COLO668 (cell line): ENCODE measurements around the gene OLFML3.
"Not testable (repeated sequence)": the region's sequence is repeated elsewhere in the genome, so short reads cannot be mapped to it uniquely, and the experiment has no call there.

Source experiments
- DNase-seq: peaks from one replicate; lab custom pipeline; 2025; ENCODE audit not compliant: unreplicated experiment; lab: John Stamatoyannopoulos, UW

Gene OLFML3

DNA sequence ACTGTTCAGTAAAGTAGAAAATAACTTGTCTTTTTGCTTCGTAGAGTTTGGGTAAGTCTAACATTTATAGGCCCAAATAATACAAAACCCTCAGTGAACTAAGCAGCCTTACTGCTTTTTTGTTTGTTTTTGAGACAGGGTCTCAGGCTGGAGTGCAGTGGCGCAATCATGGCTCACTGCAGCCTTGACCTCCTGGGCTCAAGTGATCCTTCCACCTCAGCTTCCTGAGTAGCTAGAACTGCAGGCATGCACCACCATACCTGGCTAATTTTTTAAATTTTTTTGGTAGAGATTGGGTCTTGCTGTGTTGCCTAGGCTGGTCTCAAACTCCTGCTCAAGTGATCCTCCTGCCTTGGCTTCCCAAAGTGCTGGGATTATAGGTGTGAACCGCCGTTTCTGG lies 31.1 kb upstream of the OLFML3 start:
- not testable (repeated sequence) for DNase-seq

DNA sequence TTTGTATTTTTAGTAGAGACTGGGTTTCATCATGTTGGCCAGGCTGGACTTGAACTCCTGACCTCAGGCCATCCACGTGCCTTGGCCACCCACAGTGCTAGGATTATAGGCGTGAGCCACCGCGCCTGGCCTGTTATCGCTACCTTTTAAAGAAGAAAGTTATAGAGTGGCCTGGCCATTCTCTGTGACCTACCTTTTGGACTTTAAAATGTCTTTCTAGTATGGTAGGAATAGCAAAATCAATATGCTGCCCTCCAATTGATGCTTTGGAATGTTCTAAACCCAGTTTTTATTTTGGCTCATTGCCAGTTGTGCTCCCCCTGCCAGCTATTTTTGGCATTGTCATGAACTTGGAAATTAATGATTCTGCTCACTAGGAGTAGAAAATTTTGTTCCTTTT lies 30.3 kb upstream of the OLFML3 start:
- no peak for DNase-seq

DNA sequence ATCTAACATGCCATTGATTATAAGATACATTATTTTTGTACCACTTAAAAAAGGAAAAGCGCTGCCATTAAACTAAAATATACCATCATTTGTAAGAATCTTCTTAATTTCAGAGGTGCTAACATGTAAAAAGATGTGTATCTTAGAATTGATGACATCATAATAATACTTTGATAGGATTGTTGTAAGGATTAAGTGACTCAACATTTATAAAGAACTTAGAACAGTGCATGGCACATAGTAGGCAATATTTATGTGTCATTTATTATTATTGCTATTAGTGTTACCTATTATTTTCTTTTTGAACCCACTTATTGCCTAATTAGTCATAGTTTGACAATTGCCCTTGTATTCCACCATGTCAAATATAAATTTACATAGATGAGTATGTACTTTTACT lies 28.4 kb upstream of the OLFML3 start:
- no peak for DNase-seq

DNA sequence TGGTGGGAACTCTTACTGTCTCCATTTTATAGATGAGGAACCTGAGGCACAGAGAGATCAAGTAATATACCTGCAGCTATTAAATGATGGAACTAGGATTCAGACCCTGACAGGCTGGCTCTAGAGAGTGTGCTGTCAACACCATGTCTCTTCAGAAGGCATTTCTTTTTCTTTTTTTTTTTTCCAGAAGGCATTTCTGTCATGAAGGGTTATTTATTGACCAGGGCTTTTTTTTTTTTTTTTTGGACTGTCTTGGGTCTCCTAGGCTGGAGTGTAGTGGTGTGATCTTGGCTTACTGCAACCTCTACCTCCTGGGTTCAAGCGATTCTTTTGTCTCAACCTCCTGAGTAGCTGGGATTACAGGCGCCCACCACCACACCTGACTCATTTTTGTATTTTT lies 27.6 kb upstream of the OLFML3 start:
- DNase-seq, result no peak

DNA sequence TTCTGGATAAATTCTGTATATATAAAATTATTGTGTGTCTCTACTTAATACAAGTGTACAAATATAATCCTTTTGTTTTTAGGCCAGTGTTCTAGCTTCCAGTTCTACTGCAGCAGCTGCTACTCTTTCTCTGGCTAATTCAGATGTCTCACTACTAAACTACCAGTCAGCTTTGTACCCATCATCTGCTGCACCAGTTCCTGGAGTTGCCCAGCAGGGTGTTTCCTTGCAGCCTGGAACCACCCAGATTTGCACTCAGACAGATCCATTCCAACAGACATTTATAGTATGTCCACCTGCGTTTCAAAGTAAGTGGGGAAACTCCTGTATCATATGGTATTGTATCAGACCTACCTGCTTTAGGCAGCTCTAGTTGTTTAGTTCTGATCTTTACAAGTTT lies 21.3 kb upstream of the OLFML3 start:
- DNase-seq, result no peak

DNA sequence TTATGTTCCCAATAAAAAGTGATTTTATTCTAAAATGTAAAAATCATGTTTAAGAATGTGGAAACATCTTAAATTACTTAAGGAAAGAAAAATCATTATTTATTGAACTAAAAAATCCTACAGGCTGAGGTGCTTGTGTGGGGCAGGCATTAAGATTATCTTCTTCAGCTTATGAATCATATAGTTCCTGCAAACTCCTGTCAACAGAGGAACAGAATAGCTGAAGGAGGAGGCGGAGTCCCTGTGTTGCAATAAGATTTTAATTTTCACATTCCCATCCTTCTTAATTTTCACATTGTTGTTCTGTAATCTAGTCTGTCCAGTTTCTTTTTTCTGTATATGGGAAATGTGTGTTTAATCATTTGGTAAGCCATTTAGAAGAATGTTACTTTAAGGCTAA lies 20.6 kb upstream of the OLFML3 start:
- DNase-seq, result no peak

DNA sequence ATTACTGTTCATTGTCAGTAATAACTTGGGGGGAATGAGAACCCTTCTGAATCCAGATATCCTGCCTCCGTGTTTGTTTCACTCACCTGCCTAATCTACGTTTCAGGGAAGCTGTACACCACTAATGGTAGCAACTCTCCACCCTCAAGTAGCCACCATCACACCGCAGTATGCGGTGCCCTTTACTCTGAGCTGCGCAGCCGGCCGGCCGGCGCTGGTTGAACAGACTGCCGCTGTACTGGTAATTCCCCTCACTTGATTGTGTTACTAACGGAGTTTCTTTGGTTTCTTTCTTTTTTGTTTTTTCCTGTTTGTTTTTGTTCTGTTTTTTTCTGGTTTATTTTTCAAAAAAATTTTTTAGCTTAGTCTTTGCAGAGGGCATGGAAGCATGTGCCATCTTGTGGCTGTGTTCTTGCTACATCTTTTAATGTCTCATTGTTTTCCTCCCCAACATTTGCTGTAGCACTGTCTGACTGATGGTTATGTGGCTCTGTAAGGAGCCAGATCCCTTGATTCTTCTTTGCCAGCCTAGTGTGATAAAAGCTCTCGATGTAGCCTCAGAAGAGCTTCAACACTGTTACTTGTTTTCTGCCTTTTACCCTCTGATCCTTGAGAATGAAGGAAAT lies 15.9 kb upstream of the OLFML3 start:
- DNase-seq, result no peak

DNA sequence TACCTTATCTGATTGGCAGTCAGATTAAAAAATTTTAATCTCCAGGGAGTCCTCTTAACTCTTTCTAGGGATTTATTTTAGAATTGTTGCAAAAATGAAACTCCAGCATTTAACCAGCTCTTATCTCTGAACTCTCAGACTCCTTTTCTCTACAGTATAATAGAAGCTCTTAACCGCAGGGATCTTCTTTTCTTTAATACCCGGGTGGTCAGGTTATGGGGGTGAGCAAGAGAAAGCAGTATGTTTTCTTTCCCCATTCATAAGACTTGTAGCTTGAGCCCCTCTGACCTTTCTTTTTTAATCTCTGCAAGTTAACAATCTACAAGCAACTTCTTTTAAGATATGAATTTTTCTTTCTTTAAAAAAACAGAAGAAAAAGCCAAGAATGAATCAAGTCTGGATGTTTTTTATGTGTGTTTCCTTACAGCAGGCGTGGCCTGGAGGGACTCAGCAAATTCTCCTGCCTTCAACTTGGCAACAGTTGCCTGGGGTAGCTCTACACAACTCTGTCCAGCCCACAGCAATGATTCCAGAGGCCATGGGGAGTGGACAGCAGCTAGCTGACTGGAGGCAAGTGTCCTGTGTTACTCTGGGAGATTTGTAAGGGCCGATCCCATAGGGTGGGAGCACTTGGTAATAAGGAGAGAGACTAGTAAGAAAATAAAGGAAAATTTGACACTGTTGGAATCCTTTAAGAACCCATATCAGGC lies 13.4 kb upstream of the OLFML3 start:
- DNase-seq, result no peak

DNA sequence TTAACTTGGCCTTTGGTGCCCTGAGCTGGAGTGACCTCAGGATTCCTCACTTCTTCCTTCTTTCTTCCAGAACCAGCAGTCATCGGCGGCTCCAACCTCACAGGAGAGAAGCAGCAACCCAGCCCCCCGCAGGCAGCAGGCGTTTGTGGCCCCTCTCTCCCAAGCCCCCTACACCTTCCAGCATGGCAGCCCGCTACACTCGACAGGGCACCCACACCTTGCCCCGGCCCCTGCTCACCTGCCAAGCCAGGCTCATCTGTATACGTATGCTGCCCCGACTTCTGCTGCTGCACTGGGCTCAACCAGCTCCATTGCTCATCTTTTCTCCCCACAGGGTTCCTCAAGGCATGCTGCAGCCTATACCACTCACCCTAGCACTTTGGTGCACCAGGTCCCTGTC lies 6.3 kb upstream of the OLFML3 start:
- DNase-seq, result no peak

DNA sequence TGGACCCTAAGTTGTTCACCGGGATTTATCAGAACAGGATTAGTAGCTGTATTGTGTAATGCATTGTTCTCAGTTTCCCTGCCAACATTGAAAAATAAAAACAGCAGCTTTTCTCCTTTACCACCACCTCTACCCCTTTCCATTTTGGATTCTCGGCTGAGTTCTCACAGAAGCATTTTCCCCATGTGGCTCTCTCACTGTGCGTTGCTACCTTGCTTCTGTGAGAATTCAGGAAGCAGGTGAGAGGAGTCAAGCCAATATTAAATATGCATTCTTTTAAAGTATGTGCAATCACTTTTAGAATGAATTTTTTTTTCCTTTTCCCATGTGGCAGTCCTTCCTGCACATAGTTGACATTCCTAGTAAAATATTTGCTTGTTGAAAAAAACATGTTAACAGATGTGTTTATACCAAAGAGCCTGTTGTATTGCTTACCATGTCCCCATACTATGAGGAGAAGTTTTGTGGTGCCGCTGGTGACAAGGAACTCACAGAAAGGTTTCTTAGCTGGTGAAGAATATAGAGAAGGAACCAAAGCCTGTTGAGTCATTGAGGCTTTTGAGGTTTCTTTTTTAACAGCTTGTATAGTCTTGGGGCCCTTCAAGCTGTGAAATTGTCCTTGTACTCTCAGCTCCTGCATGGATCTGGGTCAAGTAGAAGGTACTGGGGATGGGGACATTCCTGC lies 3.9 kb upstream of the OLFML3 start:
- DNase-seq, result no peak

DNA sequence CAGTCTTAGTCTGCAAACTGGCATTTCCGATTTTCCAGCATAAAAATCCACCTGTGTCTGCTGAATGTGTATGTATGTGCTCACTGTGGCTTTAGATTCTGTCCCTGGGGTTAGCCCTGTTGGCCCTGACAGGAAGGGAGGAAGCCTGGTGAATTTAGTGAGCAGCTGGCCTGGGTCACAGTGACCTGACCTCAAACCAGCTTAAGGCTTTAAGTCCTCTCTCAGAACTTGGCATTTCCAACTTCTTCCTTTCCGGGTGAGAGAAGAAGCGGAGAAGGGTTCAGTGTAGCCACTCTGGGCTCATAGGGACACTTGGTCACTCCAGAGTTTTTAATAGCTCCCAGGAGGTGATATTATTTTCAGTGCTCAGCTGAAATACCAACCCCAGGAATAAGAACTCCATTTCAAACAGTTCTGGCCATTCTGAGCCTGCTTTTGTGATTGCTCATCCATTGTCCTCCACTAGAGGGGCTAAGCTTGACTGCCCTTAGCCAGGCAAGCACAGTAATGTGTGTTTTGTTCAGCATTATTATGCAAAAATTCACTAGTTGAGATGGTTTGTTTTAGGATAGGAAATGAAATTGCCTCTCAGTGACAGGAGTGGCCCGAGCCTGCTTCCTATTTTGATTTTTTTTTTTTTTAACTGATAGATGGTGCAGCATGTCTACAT lies 2.5 kb upstream of the OLFML3 start:
- DNase-seq, result no peak

DNA sequence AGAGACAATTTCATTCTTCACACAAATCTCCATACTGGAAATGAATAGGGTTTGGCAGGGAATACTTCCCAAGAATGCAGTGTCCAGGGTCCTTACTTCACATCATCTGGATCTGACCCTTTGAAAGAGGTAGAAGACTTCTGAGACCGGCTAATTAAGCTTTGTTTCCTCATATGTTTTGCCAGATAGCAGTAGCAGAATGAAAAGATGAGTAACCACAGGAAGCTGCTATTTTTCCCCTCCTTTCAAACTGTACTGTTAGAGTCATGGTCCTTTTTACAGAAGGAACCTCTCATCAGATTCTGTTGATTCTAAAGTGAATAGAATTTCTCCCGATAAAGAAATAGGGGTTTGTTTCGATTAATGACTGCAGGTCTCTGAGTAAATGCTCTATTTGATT lies 1.4 kb upstream of the OLFML3 start:
- no peak for DNase-seq

DNA sequence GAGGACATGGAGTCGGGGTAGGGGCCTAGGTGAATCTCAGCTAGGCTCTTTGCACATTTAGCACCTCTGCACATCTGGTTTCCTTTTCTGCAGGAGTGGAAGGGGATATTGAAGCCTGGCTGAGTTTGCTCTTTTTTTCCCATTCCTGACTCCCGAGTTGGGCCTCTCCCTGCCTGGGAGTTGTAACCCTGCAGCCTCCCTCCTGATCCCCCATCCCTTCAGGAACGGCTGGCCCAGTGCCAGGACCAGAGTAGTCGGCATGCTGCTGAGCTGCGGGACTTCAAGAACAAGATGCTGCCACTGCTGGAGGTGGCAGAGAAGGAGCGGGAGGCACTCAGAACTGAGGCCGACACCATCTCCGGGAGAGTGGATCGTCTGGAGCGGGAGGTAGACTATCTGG lies 836 bp downstream of the OLFML3 start:
- DNase-seq, result no peak

DNA sequence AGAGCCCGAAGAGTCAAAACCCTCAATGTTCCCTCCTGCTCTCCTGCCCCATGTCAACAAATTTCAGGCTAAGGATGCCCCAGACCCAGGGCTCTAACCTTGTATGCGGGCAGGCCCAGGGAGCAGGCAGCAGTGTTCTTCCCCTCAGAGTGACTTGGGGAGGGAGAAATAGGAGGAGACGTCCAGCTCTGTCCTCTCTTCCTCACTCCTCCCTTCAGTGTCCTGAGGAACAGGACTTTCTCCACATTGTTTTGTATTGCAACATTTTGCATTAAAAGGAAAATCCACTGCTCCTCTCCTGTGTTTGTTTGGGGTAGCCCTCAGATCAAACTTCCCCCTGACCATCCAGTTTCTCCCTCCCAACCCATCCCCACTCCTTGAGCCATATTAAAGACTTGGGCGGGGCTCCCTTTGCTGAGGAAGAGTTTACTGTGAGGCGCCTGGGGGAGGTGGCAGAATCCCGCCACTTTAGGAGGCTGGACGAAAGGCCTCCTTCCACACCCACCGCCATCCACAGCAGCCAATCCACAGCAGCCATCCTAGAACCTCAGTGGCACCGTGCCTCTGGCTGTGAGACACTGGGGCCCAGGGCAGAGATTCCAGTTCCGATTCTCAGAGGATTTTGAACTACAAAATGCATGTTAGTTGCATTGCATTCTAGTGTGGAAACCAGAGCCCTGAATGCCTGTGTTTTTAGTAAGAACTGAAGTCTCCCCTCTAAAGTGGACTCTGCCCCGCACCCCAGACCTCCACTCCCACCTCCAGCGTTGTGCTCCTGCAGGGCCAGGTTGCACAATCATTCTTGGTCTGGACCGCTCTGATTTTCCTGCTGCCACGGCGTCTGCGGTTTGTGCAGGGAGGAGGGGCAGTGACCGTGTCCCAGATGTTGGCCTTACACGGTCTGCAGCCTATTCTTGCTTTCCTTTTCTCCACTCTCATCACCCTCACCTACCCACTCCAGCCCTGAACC lies 3.0 kb downstream of the OLFML3 start:
- no peak for DNase-seq

DNA sequence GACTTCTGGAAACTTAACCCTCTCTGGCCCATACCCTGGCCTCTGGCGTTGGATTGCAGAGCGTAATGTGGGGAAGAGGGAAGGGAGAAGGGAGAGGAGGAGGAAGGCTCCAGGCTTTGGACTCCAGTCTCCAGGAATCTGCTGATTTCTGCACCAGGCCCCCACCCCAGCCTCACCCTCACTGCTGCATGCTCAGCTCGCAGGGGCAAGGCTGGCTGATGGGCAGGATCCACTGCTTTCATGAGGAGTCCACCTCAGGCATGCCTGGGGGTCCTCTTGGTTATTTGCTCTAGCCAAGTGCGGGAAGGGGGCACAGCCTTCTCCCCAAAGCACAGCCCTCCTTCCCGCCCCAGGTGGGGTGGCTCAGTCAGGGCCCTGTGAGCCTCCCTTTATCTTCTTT lies 3.7 kb downstream of the OLFML3 start:
- no peak for DNase-seq

DNA sequence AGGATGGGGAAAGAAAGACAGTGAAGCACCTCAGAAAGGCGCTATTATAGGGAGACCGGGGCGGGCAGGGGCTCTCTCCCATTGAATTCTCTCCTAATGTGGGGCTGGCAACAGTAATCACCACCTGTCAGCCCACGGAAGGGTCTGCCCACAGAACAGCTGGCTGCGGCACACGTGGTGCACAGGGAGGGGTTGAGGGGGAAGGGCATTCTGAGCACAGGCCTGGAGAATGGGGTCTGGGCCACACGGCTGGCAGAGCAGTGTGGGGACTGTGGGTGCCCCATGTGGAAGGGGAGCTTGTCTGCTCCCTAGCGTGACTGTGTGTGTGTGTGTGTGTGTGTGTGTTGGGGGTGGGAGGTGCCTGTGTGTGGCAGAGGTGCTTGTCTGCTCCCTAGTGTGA lies 4.1 kb downstream of the OLFML3 start:
- DNase-seq, result no peak

DNA sequence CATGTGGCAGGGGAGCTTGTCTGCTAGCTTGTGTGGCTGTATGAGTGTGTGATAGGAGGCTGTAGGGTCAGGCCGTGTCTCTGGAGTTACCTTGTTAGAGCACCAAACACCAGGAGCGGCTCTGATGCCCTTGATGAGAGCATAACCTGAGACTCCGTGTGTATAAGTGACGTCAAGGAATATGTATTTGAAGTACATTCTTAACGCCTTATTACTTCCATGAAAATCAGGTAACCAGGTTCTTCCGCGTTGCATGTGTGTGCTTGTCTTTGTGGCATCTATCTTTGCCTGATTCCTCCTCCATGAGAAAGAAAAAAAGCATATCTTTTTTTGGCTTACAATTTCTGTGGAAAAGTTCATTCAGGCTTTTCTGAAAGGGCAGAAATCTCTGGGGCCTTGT lies 4.6 kb downstream of the OLFML3 start:
- DNase-seq, result no peak

DNA sequence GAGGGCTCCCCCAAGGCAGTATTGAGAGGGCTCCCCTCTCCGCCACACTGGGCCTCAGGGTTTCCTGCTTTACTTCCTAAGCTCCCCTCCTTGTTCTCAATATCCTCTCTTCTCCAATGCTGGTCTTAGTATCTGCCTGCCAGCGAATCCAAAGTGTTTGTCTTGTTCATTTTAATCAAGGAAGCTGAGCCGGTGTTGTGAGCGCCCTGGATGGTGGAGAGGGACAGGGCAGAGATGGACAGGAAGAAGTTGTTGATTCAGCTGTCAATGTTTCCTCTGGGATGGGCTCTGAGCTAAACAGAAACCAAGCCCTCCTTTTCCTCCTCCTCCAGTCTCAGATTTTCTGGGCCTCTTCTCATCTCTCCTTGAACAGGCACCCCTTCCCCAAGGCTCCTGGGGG lies 5.4 kb downstream of the OLFML3 start:
- peak; percentile 46 for DNase-seq

DNA sequence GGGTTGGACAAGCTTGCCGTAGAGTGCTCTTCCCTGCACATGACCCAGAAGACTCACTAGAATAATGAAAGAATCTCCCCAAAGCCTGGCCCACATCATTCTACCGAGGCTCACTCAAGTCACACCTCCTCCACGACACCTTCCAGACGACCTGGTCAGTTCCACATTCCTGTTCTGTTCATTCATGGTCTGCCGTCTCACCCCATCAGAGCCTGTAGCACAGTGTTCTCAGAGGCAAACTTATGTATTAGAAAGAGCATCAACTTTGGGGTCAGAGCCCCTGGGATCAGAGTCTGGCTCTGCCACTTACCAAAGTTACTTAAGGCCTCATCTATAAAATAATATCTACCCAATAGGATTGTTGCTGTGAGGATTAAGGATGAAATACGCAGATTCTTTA lies 7.5 kb downstream of the OLFML3 start:
- DNase-seq, result no peak

DNA sequence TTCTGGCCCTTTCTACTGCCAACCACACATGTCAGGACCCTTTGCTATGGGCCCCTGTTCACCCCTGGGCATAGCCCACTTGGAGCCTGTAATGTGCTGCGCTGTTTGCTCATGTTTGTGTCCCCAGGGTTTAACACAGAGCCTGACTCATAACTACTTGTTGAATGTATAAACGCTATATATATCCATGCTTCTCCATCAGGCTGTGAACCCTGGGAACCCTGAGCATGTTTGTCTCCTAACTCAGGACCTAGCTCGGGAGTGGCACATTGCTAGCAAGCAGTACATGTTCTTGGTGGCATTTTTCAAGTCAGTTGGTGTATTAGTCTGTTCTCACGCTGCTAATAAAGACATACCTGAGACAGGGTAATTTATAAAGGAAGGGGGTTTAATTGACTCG lies 8.0 kb downstream of the OLFML3 start:
- DNase-seq, result no peak

DNA sequence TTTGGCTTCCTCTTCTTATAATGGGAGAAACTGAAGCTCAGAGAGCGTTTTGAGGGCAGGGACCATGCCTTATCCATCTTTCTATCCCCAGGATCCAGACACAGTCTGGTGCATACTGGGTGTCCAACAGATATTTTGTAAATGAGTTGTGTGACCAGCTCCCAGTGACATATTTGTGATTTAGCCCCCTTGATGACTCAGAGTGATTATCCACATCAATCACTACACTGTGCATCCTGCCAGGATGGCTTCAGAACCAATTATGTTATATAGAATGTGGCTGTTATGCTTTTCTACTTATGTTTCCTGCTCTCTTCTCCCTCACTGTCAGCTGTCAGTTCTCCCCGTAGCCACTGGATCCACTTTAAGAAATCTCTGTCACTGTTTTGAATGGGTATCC lies 11.3 kb downstream of the OLFML3 start:
- no peak for DNase-seq
